ENCODE measurements around the gene USP36. TPM values are rescaled to one million over a fixed set of nuclear protein-coding genes. Genes with fewer than 3 reads are reported as not detected.

USP36 gene
- total and polyA plus RNA-seq, 9 of the 15 experiments (the other 6 are each of a cell fraction or from before 2014, with no cell fraction given) = 6.4 to 72.8 (median 22.5) TPM

- TF ChIP-seq MGA (IDR thresholded peaks at IDR 0.05) (peak; percentile 29), BRCA1 (IDR thresholded peaks at IDR 0.05) (no peak), BRCA1 (CRISPR knock-in tag; IDR thresholded peaks at IDR 0.05) (no peak), ZNF184 (CRISPR knock-in tag; IDR thresholded peaks at IDR 0.05) (no peak), SMARCC2 (IDR thresholded peaks at IDR 0.05; ENCODE audit: low read depth) (no peak), NCOA6 (IDR thresholded peaks at IDR 0.05) (no peak), ZNF518B (CRISPR knock-in tag; IDR thresholded peaks at IDR 0.05) (no peak), ZNF3 (CRISPR knock-in tag; IDR thresholded peaks at IDR 0.05) (no peak), ZNF780A (CRISPR knock-in tag; IDR thresholded peaks at IDR 0.05) (no peak), ZBTB34 (CRISPR knock-in tag; IDR thresholded peaks at IDR 0.05) (no peak), PPARD (CRISPR knock-in tag; IDR thresholded peaks at IDR 0.05) (no peak), LCOR (CRISPR knock-in tag; IDR thresholded peaks at IDR 0.05) (no peak), POLR2AphosphoS5 (IDR thresholded peaks at IDR 0.05; ENCODE audit: control insufficient read depth, insufficient read depth, low read depth, low read length) (peak; percentile 66)
These were observed 56.8 kb downstream of the USP36 start (continued) for GRCh38 chr17:78783711-78784324.

Measured in K562 (cell line).